HEK293T (cell line): ENCODE results near the gene NHSL2.

ENCODE experiments used
- BHLHE40 ChIP-seq: fragments of 450-650 bp; IDR thresholded peaks from 2 replicates; pipeline ENCODE4 v1.6.1; 2016; ENCODE audit warnings: mild to moderate bottlenecking, moderate library complexity, borderline replicate concordance
- ELF4 ChIP-seq: fragments of 450-650 bp; IDR thresholded peaks from 2 replicates; pipeline ENCODE4 v1.6.1; 2017; ENCODE audit warnings: antibody characterized with exemption
- TARDBP ChIP-seq: fragments of 450-650 bp; IDR thresholded peaks from 2 replicates; pipeline ENCODE4 v1.6.1; 2016

GRCh38 chrX:71870208-71871098 is 40.2 kb upstream of the NHSL2 start:
- TF ChIP-seq ELF4 (no peak), BHLHE40 (no peak), TARDBP (no peak)
